HepG2 (cell line): ENCODE data around the gene ANGPTL2.

Experiments used
- EZH2 ChIP-seq: conservative IDR thresholded peaks from 2 replicates; pipeline ENCODE4 v1.6.1; 2012; ENCODE audit warnings: mild to moderate bottlenecking, low read depth, low read length, moderate library complexity
- NR1H2 ChIP-seq: sonication (generic); formaldehyde crosslinking; IDR thresholded peaks from 2 replicates; pipeline ENCODE4 v1.8.1; 2022; ENCODE audit warnings: low read depth, missing genetic modification reagents, borderline replicate concordance
- RAD21 ChIP-seq: fragments of 450-650 bp; formaldehyde crosslinking; IDR thresholded peaks from 2 replicates; pipeline ENCODE4 v1.5.0; 2020; ENCODE audit warnings: mild to moderate bottlenecking
- TF ChIP-seq, protein P1 (sequence below): sonication (generic); formaldehyde crosslinking; IDR thresholded peaks from 2 replicates; pipeline ENCODE4 v1.5.0; 2020; ENCODE audit warnings: mild to moderate bottlenecking, missing genetic modification reagents, moderate library complexity
- TF ChIP-seq, protein P2 (sequence below): sonication (generic); formaldehyde crosslinking; IDR thresholded peaks from 2 replicates; pipeline ENCODE4 v1.8.1; 2022; ENCODE audit warnings: low read depth, mild to moderate bottlenecking, missing genetic modification reagents

DNA sequence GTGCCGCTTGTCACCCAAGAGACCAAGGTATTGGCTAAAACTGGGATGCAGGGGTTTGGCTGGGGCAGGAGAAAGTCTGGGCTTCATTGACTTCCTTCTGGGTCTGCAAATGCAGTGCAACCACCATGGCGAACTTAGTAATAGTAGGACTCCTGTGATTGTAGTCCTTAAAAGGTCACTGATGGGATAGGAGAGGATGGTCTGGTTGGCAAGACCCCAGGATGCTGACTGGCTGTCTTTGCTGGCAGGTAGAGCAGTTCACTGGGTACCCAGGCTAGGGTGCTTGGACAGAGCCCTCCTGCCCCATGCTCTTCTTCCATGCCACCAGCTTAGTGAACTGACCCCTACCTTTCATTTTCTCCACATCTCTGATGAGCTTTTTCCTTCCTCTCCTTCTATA, 37.2 kb downstream of the ANGPTL2 start:
- TF ChIP-seq RAD21 (CRISPR knock-in tag): no peak
- no peak for TF ChIP-seq EZH2
- TF ChIP-seq NR1H2: no peak
- TF ChIP-seq, protein P1, sequence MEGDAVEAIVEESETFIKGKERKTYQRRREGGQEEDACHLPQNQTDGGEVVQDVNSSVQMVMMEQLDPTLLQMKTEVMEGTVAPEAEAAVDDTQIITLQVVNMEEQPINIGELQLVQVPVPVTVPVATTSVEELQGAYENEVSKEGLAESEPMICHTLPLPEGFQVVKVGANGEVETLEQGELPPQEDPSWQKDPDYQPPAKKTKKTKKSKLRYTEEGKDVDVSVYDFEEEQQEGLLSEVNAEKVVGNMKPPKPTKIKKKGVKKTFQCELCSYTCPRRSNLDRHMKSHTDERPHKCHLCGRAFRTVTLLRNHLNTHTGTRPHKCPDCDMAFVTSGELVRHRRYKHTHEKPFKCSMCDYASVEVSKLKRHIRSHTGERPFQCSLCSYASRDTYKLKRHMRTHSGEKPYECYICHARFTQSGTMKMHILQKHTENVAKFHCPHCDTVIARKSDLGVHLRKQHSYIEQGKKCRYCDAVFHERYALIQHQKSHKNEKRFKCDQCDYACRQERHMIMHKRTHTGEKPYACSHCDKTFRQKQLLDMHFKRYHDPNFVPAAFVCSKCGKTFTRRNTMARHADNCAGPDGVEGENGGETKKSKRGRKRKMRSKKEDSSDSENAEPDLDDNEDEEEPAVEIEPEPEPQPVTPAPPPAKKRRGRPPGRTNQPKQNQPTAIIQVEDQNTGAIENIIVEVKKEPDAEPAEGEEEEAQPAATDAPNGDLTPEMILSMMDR: no peak
- TF ChIP-seq, protein P2, sequence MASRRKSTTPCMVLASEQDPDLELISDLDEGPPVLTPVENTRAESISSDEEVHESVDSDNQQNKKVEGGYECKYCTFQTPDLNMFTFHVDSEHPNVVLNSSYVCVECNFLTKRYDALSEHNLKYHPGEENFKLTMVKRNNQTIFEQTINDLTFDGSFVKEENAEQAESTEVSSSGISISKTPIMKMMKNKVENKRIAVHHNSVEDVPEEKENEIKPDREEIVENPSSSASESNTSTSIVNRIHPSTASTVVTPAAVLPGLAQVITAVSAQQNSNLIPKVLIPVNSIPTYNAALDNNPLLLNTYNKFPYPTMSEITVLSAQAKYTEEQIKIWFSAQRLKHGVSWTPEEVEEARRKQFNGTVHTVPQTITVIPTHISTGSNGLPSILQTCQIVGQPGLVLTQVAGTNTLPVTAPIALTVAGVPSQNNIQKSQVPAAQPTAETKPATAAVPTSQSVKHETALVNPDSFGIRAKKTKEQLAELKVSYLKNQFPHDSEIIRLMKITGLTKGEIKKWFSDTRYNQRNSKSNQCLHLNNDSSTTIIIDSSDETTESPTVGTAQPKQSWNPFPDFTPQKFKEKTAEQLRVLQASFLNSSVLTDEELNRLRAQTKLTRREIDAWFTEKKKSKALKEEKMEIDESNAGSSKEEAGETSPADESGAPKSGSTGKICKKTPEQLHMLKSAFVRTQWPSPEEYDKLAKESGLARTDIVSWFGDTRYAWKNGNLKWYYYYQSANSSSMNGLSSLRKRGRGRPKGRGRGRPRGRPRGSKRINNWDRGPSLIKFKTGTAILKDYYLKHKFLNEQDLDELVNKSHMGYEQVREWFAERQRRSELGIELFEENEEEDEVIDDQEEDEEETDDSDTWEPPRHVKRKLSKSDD (CRISPR knock-in tag): no peak
